Stimulated activated CD4-positive, alpha-beta T cell treated with anti-CD3 and anti-CD28 coated beads, Interleukin-15, amount 100 ng/mL, for 48 hours (primary cell): ENCODE measurements around the gene TRMT2A.

ENCODE experiments used
- DNase-seq, 2 donors: peaks; one replicate each; pipeline ENCODE4 v3.0.0-alpha.2; 2020; ENCODE audit warnings: low read depth in 2 of 2

The TRMT2A gene

DNA sequence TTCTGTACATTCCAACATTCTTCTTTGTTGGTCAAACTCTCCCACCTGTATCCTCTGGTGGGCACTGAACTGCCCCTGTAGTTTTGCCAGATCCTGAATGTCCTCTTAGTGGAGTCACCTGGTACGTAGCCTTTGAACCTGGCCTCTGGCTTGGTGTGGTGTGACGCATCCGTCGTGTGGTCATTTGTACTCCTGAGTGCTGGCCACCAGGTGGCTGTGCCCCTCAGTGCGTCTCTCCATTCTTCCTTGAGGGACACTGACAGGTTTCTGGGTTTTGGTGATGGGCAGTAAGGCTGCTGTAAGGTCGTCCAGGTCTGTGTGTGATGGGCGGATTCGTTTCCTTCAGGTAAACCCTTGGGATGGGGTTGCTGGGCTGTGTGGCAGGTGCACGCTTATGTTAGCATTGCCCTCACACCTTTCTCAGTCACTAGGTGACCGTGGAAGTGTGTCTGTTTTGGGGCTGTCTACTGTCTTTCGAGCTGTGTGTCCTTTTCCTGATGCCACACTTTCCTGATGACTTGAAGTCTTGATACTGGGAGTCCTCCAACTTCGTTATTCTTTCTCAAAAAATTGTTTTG lies 14.7 kb downstream of the TRMT2A start:
- no peak for DNase-seq

DNA sequence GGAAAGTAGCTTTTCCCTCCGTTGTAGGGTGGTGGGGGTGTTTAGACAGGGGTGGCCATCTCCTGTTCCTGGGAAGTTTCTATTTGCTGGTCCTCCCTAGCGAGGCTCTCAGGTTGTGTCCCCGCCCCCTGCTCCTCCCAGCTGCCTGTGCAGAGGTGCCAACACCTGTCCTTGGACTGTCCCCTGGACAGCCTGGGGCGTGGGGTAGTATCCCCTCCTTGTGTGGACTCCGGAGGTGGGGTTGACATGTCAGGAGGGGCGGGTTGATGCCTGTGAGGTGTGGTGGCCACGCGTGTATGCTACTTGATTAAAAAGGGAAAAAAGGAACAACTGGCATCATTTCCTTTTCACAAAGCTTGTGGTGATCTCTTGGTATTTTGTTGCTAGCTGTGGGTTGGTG lies 15.4 kb downstream of the TRMT2A start:
- DNase-seq: no peak

DNA sequence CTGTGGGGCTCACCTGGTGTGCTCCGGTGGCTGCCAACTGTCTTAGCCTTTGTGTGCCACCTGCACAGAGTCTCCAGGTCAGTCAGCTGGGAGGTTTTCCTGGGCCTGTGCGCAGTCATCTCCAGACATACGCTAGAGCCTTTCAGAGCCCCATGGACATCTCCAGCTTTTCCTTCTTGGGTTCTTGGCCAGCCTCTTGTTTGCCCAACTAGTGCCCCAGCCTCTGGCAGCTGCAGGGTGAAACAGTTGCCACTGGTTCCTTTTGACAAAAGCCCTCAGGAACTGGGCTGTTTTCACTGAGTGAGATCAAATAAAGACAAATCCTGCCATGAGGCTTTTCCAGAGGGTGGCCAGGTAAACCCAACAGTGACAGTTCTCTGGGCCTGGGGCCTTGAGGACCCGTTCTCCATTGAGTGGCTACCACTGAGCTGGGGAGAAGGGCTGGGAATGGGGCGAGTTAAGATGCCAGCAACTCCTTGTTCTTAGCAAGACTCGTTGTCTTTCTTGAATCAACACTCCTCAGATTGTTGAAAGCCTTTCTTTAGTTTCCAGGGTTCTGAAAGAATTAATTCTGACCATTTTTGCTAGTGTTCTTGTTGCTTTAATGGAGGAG lies 17.8 kb downstream of the TRMT2A start:
- DNase-seq: no peak

DNA sequence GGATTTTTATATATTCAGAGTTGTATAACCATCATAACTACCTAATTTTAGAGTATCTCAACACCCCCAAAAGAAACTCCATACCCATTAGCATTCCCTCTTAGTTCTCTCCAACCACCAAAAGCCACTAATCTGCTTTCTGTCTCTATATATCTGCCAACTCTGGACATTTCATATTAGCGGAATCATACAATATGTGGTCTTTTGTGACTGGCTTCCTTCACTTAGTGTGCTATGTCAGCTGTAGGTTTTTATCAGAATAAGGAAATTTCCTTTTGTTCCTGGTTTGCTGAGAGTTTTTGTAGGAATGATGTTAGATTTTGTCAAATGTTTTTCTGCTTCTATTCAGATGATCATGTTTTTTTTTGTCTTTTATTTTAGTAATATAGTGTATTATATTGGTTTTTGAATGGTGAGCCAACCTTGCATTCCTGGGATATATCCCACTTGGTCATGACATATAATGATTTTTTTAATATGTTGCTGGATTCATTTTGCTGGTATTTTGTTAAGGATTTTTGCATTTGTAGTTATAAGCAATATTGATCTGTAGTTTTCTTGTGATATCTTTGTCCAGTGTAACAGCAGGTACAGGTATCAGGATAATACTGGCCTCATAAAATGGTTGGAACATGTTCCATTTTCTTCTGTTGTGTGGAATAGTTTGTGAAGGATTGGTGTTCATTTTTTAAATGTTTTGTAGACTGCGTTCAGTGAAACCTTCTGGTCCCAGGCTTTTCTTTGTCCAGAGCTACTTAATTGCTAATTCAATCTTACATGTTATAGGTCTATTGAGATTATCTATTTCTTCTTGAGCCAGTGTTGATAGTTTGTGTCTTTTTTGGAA lies 20.2 kb downstream of the TRMT2A start:
- DNase-seq: no peak

GRCh38 chr22:20095521-20095920 lies 21.5 kb downstream of the TRMT2A start:
- DNase-seq: no peak

GRCh38 chr22:20094197-20094807 lies 22.7 kb downstream of the TRMT2A start:
- DNase-seq: no peak

DNA sequence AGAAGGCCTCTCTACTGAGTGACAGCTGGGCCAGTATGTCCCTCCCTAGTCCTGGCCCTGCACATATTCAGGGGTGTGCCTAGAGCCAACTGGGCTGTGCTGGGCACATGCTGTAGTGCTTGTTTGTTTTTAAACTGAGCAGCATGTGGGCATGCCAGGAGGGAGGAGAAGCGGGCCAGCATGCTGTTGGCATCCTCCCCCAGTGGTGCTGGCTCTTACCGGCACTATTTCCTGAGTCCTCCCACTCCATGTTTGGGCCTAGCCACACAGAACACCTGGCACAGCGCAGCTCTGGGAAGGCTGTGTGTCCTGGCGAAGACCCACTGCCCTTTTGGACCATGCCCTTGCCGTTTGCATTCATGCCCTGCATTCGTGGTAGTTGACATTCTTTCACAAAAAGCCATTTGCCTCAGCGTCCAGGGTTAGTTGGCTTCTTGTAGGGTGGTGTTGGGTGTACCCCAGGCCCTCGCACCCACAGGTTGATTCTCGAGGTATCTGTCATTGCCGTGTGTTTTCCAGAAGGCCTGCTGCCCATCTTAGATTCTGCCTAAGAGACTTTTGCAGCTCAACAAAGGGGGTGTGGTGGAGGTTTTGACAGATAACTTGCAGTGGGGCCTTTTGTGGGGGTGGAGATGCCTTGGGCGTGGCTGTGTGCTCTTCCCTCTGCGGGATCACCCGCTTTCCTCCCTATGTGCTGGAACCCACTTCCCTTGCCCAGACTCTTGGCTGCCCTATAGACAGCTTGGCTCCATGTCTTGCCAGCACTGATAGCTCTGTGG lies 23.4 kb downstream of the TRMT2A start:
- no peak for DNase-seq

DNA sequence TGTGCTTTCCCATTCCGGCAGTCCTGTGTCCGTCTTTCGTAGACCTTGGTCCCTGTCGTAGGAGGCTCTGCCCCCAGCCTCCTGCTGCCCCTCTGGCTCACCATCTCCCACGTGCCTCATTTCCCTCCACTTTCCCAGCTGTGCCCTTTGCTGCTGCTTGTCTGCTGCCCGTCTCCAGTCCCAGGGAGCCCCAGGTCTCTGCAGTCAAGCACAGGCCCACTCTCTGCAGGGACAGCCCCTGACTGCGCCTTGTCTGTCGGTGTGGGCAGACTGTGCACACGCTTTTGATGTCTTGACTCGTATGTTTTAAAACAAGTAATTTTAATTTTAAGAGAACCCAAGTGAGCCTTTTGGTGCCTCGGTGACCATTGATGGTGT lies 24.6 kb downstream of the TRMT2A start:
- DNase-seq: no peak

GRCh38 chr22:20091690-20092476 lies 25.1 kb downstream of the TRMT2A start:
- no peak for DNase-seq

GRCh38 chr22:20090730-20091240 lies 26.2 kb downstream of the TRMT2A start:
- DNase-seq: no peak

- no peak for DNase-seq
These were observed 26.9 kb downstream of the TRMT2A start for GRCh38 chr22:20089977-20090729.

- DNase-seq: no peak
These were observed 27.6 kb downstream of the TRMT2A start for GRCh38 chr22:20089226-20089976.

DNA sequence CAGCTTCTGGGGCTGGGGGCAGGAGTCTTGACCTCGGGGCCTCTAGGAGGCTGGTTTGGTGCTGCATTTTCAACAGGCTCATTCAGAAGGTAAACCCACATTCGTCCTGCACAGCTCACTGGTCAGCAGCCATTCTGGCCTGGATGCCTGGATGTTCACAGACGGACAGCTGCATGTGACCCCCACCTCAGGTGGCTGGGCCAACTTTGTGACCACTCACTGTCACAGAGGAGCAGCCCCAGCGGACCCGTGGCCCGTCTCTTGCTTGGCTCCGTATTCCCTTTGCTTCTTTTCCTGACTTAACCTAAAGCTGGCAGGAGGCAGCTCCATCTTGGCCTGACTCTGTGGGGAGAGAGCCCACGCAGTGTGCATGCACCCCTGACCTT lies 28.8 kb downstream of the TRMT2A start:
- no peak for DNase-seq

GRCh38 chr22:20087319-20088262 lies 29.4 kb downstream of the TRMT2A start:
- no peak for DNase-seq

- DNase-seq: no peak
These were observed 30.3 kb downstream of the TRMT2A start for GRCh38 chr22:20086763-20087162.

DNA sequence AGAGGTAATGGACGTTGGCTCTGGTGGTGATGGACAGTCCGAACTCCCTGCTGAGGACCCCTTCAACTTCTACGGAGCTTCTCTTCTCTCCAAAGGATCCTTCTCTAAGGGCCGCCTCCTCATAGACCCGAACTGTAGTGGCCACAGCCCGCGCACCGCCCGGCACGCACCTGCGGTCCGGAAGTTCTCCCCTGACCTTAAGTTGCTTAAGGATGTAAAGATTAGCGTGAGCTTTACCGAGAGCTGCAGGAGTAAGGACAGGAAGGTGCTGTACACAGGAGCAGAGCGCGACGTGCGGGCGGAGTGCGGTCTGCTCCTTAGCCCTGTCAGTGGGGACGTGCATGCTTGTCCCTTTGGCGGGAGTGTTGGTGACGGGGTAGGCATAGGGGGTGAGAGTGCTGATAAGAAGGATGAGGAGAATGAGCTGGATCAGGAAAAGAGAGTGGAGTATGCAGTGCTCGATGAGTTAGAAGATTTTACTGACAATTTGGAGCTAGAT lies 30.9 kb downstream of the TRMT2A start:
- DNase-seq: no peak

- no peak for DNase-seq
These were observed 31.4 kb downstream of the TRMT2A start for GRCh38 chr22:20085651-20086050.
